RWPE2 (cell line): ENCODE results near the gene SLC66A2.
A peak's percentile ranks its signal among the peaks of the same experiment; 100 is the strongest.

Source experiments
- ATAC-seq: fragments of 200-7000 bp; cut with Tn5 transposase; 3 replicates; pipeline ENCODE4 v1.9.1; 2021; ENCODE audit warnings: low read depth
- DNase-seq: peaks from one replicate; pipeline ENCODE4 v3.0.0-alpha.2; 2020; ENCODE audit warnings: low spot score
- H3K27ac ChIP-seq: fragments of 450-650 bp; 2 replicates; pipeline ENCODE4 v1.5.1; 2017; ENCODE audit warnings: mild to moderate bottlenecking; ENCODE audit not compliant: poor library complexity, severe bottlenecking
- H3K27me3 ChIP-seq: fragments of 250-450 bp; sonication (Bioruptor Pico); 2 replicates; pipeline ENCODE4 v1.5.1; 2021; ENCODE audit warnings: mild to moderate bottlenecking, moderate library complexity; ENCODE audit not compliant: insufficient read depth, poor library complexity, severe bottlenecking
- H3K36me3 ChIP-seq: fragments of 250-450 bp; sonication (Bioruptor Pico); 2 replicates; pipeline ENCODE4 v1.5.1; 2020; ENCODE audit warnings: low read depth, mild to moderate bottlenecking, moderate library complexity
- H3K4me1 ChIP-seq: fragments of 250-450 bp; sonication (Bioruptor Pico); 2 replicates; pipeline ENCODE4 v1.5.1; 2021; ENCODE audit warnings: mild to moderate bottlenecking, moderate library complexity; ENCODE audit not compliant: insufficient read depth, poor library complexity, severe bottlenecking
- H3K4me3 ChIP-seq: fragments of 250-450 bp; sonication (Bioruptor Pico); 2 replicates; pipeline ENCODE4 v1.5.1; 2021; ENCODE audit warnings: mild to moderate bottlenecking, moderate library complexity; ENCODE audit not compliant: severe bottlenecking
- H3K9me3 ChIP-seq: fragments of 250-450 bp; sonication (Bioruptor Pico); 2 replicates; pipeline ENCODE4 v1.5.1; 2021; ENCODE audit warnings: mild to moderate bottlenecking, moderate library complexity; ENCODE audit not compliant: severe bottlenecking
- TF ChIP-seq, protein P1 (sequence below): fragments of 450-650 bp; IDR thresholded peaks from one replicate; pipeline ENCODE4 v1.5.1; 2017; ENCODE audit warnings: mild to moderate bottlenecking, moderate library complexity; ENCODE audit not compliant: poor library complexity, severe bottlenecking

SLC66A2 gene

DNA sequence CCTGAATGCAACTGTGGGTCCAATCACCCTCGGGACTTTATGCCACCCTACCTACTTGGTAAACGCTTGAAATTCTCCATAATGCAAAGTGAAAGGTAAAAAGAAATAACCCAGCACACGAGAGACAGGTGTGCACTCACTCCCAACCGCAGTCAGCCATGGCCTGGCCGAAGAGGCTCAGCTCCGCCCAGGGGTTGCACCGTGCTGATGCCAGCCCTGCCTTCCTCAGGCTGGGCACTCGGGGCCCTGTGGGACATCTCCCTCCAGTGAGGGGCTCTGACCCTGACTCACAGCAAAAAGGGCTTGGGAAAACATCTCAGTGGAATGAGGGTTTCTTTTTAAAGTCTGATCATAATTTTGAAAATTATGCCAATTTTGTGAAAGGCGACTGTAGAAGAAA lies 13.3 kb downstream of the SLC66A2 start:
- ATAC-seq: no peak
- Histone ChIP-seq H3K27me3 (no peaks in the 10 kb centered on the region), H3K4me1 (no peaks in the 10 kb centered on the region), H3K36me3 (peaks cover 33% of the 10 kb centered on the region; the same call in 1 of the 2 replicates), H3K4me3 (no peak overlapping the region), H3K9me3 (peaks cover 2% of the 10 kb centered on the region), H3K27ac (no peak overlapping the region)
- DNase-seq: peak; percentile 18
- TF ChIP-seq, protein P1, sequence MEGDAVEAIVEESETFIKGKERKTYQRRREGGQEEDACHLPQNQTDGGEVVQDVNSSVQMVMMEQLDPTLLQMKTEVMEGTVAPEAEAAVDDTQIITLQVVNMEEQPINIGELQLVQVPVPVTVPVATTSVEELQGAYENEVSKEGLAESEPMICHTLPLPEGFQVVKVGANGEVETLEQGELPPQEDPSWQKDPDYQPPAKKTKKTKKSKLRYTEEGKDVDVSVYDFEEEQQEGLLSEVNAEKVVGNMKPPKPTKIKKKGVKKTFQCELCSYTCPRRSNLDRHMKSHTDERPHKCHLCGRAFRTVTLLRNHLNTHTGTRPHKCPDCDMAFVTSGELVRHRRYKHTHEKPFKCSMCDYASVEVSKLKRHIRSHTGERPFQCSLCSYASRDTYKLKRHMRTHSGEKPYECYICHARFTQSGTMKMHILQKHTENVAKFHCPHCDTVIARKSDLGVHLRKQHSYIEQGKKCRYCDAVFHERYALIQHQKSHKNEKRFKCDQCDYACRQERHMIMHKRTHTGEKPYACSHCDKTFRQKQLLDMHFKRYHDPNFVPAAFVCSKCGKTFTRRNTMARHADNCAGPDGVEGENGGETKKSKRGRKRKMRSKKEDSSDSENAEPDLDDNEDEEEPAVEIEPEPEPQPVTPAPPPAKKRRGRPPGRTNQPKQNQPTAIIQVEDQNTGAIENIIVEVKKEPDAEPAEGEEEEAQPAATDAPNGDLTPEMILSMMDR: no peak

DNA sequence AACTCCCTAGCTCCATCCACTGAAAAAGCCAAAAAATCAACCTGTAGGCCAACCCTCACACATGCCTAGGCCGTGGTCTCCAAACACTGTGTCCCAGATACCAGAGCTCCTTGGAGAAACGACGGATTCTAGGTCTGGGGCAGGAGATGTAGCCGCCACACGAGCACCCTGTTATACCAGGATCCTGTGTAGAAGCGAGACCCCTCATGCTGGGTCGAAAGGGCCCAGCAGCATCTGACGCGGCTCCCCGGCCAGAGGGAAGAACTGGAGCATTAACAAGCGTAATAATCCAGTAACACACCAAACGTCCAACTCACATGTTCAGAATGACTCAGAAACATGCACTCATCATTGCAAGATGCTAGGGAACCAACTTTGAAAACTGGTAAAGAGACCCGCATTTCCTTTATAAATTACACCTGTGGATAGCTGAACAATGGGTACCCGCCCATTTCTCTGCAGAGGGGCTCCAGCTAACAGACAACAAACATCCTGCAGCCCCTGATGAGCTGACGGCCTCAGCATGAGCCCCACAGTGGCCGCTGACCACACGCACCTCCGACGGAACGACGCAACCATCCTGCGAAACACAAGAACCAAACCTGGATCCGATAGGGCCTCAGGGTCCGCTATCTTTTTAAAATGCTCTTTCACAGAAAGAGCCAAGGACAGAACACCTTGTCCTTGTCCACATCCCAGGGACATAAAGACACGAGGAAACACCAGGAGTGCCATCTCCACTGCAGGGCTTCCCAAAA lies 14.2 kb downstream of the SLC66A2 start:
- DNase-seq (peak; percentile 26), ATAC-seq (no peak)
- no peak overlapping the region for H3K4me3 ChIP-seq
- peaks cover 10% of the 10 kb centered on the region for H3K9me3 ChIP-seq
- no peaks in the 10 kb centered on the region for H3K27me3 ChIP-seq
- TF ChIP-seq, protein P1: no peak
- no peak overlapping the region for H3K27ac ChIP-seq
- H3K36me3 ChIP-seq: peaks cover 26% of the 10 kb centered on the region; the same call in 1 of the 2 replicates
- no peaks in the 10 kb centered on the region for H3K4me1 ChIP-seq

DNA sequence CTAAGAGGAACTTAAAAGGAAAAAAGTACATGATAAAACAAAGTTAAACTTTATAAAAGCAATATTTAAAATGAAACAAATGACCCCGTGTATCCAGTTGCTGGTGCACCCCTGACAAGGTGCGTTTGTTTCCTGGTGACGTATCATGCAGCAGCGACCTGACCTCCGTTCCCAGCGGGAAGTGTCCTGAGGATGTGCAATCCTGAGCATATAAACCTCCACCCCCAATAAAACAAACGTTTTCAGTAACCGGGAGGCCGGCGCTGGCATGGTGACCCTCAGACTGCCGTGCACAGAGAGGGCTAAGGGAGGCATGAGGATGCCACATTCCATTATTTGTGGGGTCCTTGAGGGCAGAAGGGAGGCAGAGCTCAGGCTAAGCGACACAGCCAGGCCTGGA lies 14.8 kb downstream of the SLC66A2 start:
- Histone ChIP-seq H3K27ac (no peak overlapping the region), H3K4me1 (no peaks in the 10 kb centered on the region), H3K36me3 (peaks cover 22% of the 10 kb centered on the region; the same call in 1 of the 2 replicates), H3K27me3 (no peaks in the 10 kb centered on the region), H3K9me3 (peaks cover 13% of the 10 kb centered on the region), H3K4me3 (no peak overlapping the region)
- TF ChIP-seq, protein P1: no peak
- DNase-seq (peak; percentile 23), ATAC-seq (no peak)

DNA sequence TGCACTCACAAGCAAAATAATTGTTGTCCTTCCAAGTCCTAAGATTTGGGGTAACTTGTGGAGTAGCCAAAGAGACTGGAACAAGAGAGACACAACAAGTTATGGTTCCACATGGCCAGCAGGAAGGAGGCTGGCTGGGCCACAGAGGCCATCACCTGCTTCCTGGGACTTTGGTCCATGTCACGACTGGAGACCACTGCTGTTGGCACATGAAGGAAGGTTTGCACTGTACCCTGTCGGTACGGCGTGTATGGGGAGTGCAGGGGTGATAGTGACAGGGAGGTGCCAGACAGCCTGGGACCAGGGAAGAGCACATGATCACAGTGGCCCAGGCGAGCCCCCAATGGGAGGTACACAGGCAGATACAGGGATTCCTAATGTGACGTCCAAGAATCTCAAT lies 15.5 kb downstream of the SLC66A2 start:
- TF ChIP-seq, protein P1: no peak
- H3K4me3 ChIP-seq: no peak overlapping the region
- ATAC-seq (no peak), DNase-seq (peak; percentile 19)
- no peak overlapping the region for H3K27ac ChIP-seq
- no peaks in the 10 kb centered on the region for H3K4me1 ChIP-seq
- peaks cover 16% of the 10 kb centered on the region for H3K9me3 ChIP-seq
- H3K36me3 ChIP-seq: peaks cover 20% of the 10 kb centered on the region; the same call in 1 of the 2 replicates
- H3K27me3 ChIP-seq: no peaks in the 10 kb centered on the region

DNA sequence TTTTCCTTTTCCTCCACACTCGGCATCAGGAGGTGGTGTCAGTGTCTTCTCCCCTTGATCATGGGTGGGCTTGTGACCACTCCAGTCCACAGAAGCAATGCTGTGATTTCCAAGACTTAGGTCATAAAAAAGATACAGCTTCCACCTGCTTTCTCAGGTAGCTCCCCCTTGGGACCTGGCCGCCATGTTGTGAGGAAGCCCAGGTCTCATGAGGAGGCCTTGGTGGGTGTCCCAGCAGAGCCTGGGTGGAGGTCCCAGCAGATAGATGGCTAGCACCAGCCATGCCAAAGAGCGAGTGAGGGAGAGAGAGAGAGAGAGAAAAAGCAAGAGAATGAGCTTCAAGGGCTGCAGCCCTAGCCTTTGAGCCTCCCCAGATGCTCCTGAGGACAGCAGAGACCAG lies 16.0 kb downstream of the SLC66A2 start:
- H3K36me3 ChIP-seq: peaks cover 24% of the 10 kb centered on the region
- TF ChIP-seq, protein P1: no peak
- no peaks in the 10 kb centered on the region for H3K27me3 ChIP-seq
- DNase-seq: peak; percentile 18
- no peaks in the 10 kb centered on the region for H3K4me1 ChIP-seq
- ATAC-seq: no peak
- no peak overlapping the region for H3K4me3 ChIP-seq
- H3K9me3 ChIP-seq: peaks cover 18% of the 10 kb centered on the region
- H3K27ac ChIP-seq: no peak overlapping the region
